Measurements from ENCODE around the gene CFAP68. TPM values are rescaled to one million over a fixed set of nuclear protein-coding genes. Genes with fewer than 3 reads are reported as not detected.

CFAP68 gene
- total and polyA plus RNA-seq, 4 donors = 15.2 to 49.0 (median 22.5) TPM

GRCh38 chr11:111886032-111886431 is 6.7 kb downstream of the CFAP68 start:
- Histone ChIP-seq H3K27me3 (ENCODE audit: control insufficient read depth in 3 of 3, insufficient read depth in 3 of 3, low read length in 2 of 3) (no peaks in the 10 kb centered on the region), H3K9me3 (ENCODE audit: control insufficient read depth in 4 of 4, insufficient read depth in 3 of 4, low read length in 3 of 4) (no peaks in the 10 kb centered on the region), H3K4me1 (ENCODE audit: control insufficient read depth in 5 of 5, insufficient read depth in 5 of 5, low read length in 5 of 5) (no peaks in the 10 kb centered on the region), H3K27ac (ENCODE audit: low read depth in 1 of 2, low read length in 1 of 2) (no peak overlapping the region), H3K36me3 (ENCODE audit: control insufficient read depth in 4 of 4, insufficient read depth in 4 of 4, low read length in 4 of 4) (no peaks in the 10 kb centered on the region), H3K4me3 (no peak overlapping the region), H3K9ac (ENCODE audit: insufficient read depth in 1 of 2, low read length in 2 of 2) (no peak overlapping the region)
- no peak for DNase-seq
- WGBS, 2 donors = 85 to 96% methylated on average over 4 of the region's 4 CpGs
- no peak for ATAC-seq (ENCODE audit: insufficient read depth, low FRiP score)
- TF ChIP-seq, protein P1, sequence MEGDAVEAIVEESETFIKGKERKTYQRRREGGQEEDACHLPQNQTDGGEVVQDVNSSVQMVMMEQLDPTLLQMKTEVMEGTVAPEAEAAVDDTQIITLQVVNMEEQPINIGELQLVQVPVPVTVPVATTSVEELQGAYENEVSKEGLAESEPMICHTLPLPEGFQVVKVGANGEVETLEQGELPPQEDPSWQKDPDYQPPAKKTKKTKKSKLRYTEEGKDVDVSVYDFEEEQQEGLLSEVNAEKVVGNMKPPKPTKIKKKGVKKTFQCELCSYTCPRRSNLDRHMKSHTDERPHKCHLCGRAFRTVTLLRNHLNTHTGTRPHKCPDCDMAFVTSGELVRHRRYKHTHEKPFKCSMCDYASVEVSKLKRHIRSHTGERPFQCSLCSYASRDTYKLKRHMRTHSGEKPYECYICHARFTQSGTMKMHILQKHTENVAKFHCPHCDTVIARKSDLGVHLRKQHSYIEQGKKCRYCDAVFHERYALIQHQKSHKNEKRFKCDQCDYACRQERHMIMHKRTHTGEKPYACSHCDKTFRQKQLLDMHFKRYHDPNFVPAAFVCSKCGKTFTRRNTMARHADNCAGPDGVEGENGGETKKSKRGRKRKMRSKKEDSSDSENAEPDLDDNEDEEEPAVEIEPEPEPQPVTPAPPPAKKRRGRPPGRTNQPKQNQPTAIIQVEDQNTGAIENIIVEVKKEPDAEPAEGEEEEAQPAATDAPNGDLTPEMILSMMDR (IDR thresholded peaks at IDR 0.05; ENCODE audit: control extremely low read depth, extremely low read depth) = no peak

DNA sequence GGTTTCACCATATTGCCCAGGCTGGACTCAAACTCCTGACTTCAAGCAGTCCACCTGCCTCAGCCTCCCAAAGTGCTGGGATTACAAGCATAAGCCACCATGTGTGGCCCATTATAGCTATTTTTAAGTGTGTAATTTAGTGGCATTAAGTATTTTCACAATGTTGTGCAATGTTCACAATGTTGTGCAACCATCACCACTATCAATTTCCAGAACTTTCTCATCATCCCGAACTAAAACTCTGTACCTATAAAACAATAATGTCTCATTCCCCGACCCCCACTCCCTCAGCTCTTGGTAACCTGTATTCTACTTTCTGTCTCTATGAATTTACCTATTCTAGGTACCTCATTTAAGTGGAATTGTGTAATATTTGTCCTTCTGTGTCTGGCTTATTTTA is 7.5 kb downstream of the CFAP68 start:
- no peak overlapping the region for H3K4me3 ChIP-seq
- TF ChIP-seq, protein P1 (IDR thresholded peaks at IDR 0.05; ENCODE audit: control extremely low read depth, extremely low read depth) = no peak
- no peaks in the 10 kb centered on the region for H3K36me3 ChIP-seq (ENCODE audit: control insufficient read depth in 4 of 4, insufficient read depth in 4 of 4, low read length in 4 of 4)
- no peaks in the 10 kb centered on the region for H3K27me3 ChIP-seq (ENCODE audit: control insufficient read depth in 3 of 3, insufficient read depth in 3 of 3, low read length in 2 of 3)
- ATAC-seq (ENCODE audit: insufficient read depth, low FRiP score) (no peak), DNase-seq (no peak)
- no peak overlapping the region for H3K27ac ChIP-seq (ENCODE audit: low read depth in 1 of 2, low read length in 1 of 2)
- no peaks in the 10 kb centered on the region for H3K9me3 ChIP-seq (ENCODE audit: control insufficient read depth in 4 of 4, insufficient read depth in 3 of 4, low read length in 3 of 4)
- H3K4me1 ChIP-seq (ENCODE audit: control insufficient read depth in 5 of 5, insufficient read depth in 5 of 5, low read length in 5 of 5) = no peaks in the 10 kb centered on the region
- WGBS, 2 donors = 71 to 73% methylated on average over 2 of the region's 2 CpGs
- H3K9ac ChIP-seq (ENCODE audit: insufficient read depth in 1 of 2, low read length in 2 of 2) = no peak overlapping the region

DNA sequence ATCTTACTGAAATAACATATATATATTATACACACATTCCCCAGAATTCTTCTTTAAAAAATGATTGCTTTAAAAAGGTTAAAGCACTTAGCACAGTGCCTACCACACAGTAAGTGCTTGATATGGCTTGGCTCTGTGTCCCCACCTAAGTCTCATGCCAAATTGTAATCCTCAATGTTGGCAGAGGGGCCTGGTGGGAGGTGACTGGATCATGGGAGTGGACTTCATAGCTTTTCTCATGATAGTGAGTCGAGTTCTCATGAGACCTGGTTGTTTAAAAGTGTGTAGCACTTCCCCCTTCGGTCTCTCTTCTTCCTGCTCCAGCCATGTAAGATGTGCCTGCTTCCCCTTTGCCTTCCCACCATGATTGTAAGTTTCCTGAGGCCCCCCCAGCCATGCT is 26.1 kb downstream of the CFAP68 start:
- no peak for ATAC-seq (ENCODE audit: insufficient read depth, low FRiP score)
- Histone ChIP-seq H3K27ac (ENCODE audit: low read depth in 1 of 2, low read length in 1 of 2) (peak overlapping the region in 1 of 2 donors; percentile 16), H3K9me3 (ENCODE audit: control insufficient read depth in 4 of 4, insufficient read depth in 3 of 4, low read length in 3 of 4) (no peaks in the 10 kb centered on the region), H3K9ac (ENCODE audit: insufficient read depth in 1 of 2, low read length in 2 of 2) (no peak overlapping the region), H3K4me1 (ENCODE audit: control insufficient read depth in 5 of 5, insufficient read depth in 5 of 5, low read length in 5 of 5) (peaks cover 0 to 5% (median 0%) of the 10 kb centered on the region in 5 donors), H3K36me3 (ENCODE audit: control insufficient read depth in 4 of 4, insufficient read depth in 4 of 4, low read length in 4 of 4) (peaks cover 0 to 6% (median 0%) of the 10 kb centered on the region in 4 donors), H3K27me3 (ENCODE audit: control insufficient read depth in 3 of 3, insufficient read depth in 3 of 3, low read length in 2 of 3) (no peaks in the 10 kb centered on the region), H3K4me3 (no peak overlapping the region)
- TF ChIP-seq, protein P1 (IDR thresholded peaks at IDR 0.05; ENCODE audit: control extremely low read depth, extremely low read depth) = no peak
- no peak for DNase-seq
- 29 to 42% methylated on average over 2 of the region's 2 CpGs for WGBS, 2 donors

- no peak overlapping the region for H3K4me3 ChIP-seq
- DNase-seq = no peak
- no peak overlapping the region for H3K9ac ChIP-seq (ENCODE audit: insufficient read depth in 1 of 2, low read length in 2 of 2)
- H3K27me3 ChIP-seq (ENCODE audit: control insufficient read depth in 3 of 3, insufficient read depth in 3 of 3, low read length in 2 of 3) = no peaks in the 10 kb centered on the region
- H3K36me3 ChIP-seq (ENCODE audit: control insufficient read depth in 4 of 4, insufficient read depth in 4 of 4, low read length in 4 of 4) = peaks cover 0 to 6% (median 0%) of the 10 kb centered on the region in 4 donors
- no peak for ATAC-seq (ENCODE audit: insufficient read depth, low FRiP score)
- WGBS, 2 donors = 88 to 89% methylated on average over 1 of the region's 1 CpG
- H3K27ac ChIP-seq (ENCODE audit: low read depth in 1 of 2, low read length in 1 of 2) = peak overlapping the region in 1 of 2 donors; percentile 49
- TF ChIP-seq, protein P1 (IDR thresholded peaks at IDR 0.05; ENCODE audit: control extremely low read depth, extremely low read depth) = no peak
- peaks cover 0 to 15% (median 4%) of the 10 kb centered on the region in 5 donors for H3K4me1 ChIP-seq (ENCODE audit: control insufficient read depth in 5 of 5, insufficient read depth in 5 of 5, low read length in 5 of 5)
- no peaks in the 10 kb centered on the region for H3K9me3 ChIP-seq (ENCODE audit: control insufficient read depth in 4 of 4, insufficient read depth in 3 of 4, low read length in 3 of 4)
Measured at GRCh38 chr11:111906680-111907079, 27.3 kb downstream of the CFAP68 start.
